Measurements from ENCODE around the gene DGUOK.
"Not testable (repeated sequence)": the region's sequence is repeated elsewhere in the genome, so short reads cannot be mapped to it uniquely, and the experiment has no call there.

DGUOK gene

GRCh38 chr2:73894475-73894850 lies 32.2 kb upstream of the DGUOK start:
- peaks cover 43% of the 10 kb centered on the region for H3K4me1 Mint-ChIP-seq
- no peak for DNase-seq
- H3K4me3 Mint-ChIP-seq: no peak overlapping the region
- no peaks in the 10 kb centered on the region for H3K36me3 Mint-ChIP-seq
- peaks cover 12% of the 10 kb centered on the region for H3K27me3 Mint-ChIP-seq
- H3K9me3 Mint-ChIP-seq: no peaks in the 10 kb centered on the region
- H3K27ac Mint-ChIP-seq: no peak overlapping the region
- CTCF ChIA-PET: interaction anchor here (0.6 to 0.8 kb wide), 3 partner anchors 60 to 253 kb away, joined by 3 read pairs; partner anchors contain the start of gene BOLA3

GRCh38 chr2:73894877-73895276 lies 31.8 kb upstream of the DGUOK start:
- H3K27ac Mint-ChIP-seq: no peak overlapping the region
- no peak overlapping the region for H3K4me3 Mint-ChIP-seq
- DNase-seq: no peak
- CTCF ChIA-PET: interaction anchor here (0.8 kb wide), 1 partner anchor 253 kb away, joined by 3 read pairs; the partner anchor contains the start of gene BOLA3
- H3K36me3 Mint-ChIP-seq: no peaks in the 10 kb centered on the region
- peaks cover 43% of the 10 kb centered on the region for H3K4me1 Mint-ChIP-seq
- peaks cover 13% of the 10 kb centered on the region for H3K27me3 Mint-ChIP-seq
- no peaks in the 10 kb centered on the region for H3K9me3 Mint-ChIP-seq

GRCh38 chr2:73895473-73895872 lies 31.2 kb upstream of the DGUOK start:
- Mint-ChIP-seq H3K4me1 (peaks cover 43% of the 10 kb centered on the region), H3K4me3 (no peak overlapping the region), H3K9me3 (no peaks in the 10 kb centered on the region), H3K36me3 (no peaks in the 10 kb centered on the region), H3K27me3 (peaks cover 13% of the 10 kb centered on the region), H3K27ac (no peak overlapping the region)
- CTCF ChIA-PET: interaction anchor here (0.8 kb wide), 1 partner anchor 252 kb away, joined by 3 read pairs; the partner anchor contains the start of gene BOLA3
- no peak for DNase-seq

- Mint-ChIP-seq H3K9me3 (no peaks in the 10 kb centered on the region), H3K36me3 (no peaks in the 10 kb centered on the region), H3K27ac (peak overlapping the region; percentile 88), H3K4me1 (peaks cover 44% of the 10 kb centered on the region), H3K4me3 (peak overlapping the region; percentile 7), H3K27me3 (peaks cover 16% of the 10 kb centered on the region)
- peak; percentile 66 for DNase-seq
- CTCF ChIA-PET: interaction anchor here (1.0 to 1.8 kb wide), 7 partner anchors 11 to 91 kb away, joined by 3 to 4 read pairs (median 3); partner anchors contain the start of gene STAMBP
These were observed 30.1 kb upstream of the DGUOK start for GRCh38 chr2:73896362-73897239.

- peak overlapping the region; percentile 88 for H3K27ac Mint-ChIP-seq
- H3K27me3 Mint-ChIP-seq: peaks cover 19% of the 10 kb centered on the region
- no peak for DNase-seq
- no peaks in the 10 kb centered on the region for H3K36me3 Mint-ChIP-seq
- no peaks in the 10 kb centered on the region for H3K9me3 Mint-ChIP-seq
- peaks cover 50% of the 10 kb centered on the region for H3K4me1 Mint-ChIP-seq
- H3K4me3 Mint-ChIP-seq: no peak overlapping the region
- CTCF ChIA-PET: interaction anchor here (1.0 to 1.8 kb wide), 7 partner anchors 11 to 90 kb away, joined by 3 to 4 read pairs (median 3); partner anchors contain the start of gene STAMBP
These were observed 29.5 kb upstream of the DGUOK start for GRCh38 chr2:73897240-73897583.

GRCh38 chr2:73897934-73898333 lies 28.7 kb upstream of the DGUOK start:
- Mint-ChIP-seq H3K36me3 (no peaks in the 10 kb centered on the region), H3K9me3 (no peaks in the 10 kb centered on the region), H3K4me1 (peaks cover 54% of the 10 kb centered on the region), H3K27ac (no peak overlapping the region), H3K27me3 (peaks cover 24% of the 10 kb centered on the region), H3K4me3 (no peak overlapping the region)
- no peak for DNase-seq
- CTCF ChIA-PET: no interaction called here

- H3K4me1 Mint-ChIP-seq: peaks cover 40% of the 10 kb centered on the region
- H3K27ac Mint-ChIP-seq: no peak overlapping the region
- CTCF ChIA-PET: interaction anchor here (1.3 kb wide), 1 partner anchor 8 kb away, joined by 7 read pairs; no protein-coding TSS in a partner anchor
- H3K4me3 Mint-ChIP-seq: no peak overlapping the region
- no peaks in the 10 kb centered on the region for H3K9me3 Mint-ChIP-seq
- DNase-seq: no peak
- H3K36me3 Mint-ChIP-seq: no peaks in the 10 kb centered on the region
- peaks cover 28% of the 10 kb centered on the region for H3K27me3 Mint-ChIP-seq
These were observed 26.8 kb upstream of the DGUOK start for GRCh38 chr2:73899801-73900336.

- no peaks in the 10 kb centered on the region for H3K36me3 Mint-ChIP-seq
- CTCF ChIA-PET: no interaction called here
- no peak for DNase-seq
- H3K9me3 Mint-ChIP-seq: no peaks in the 10 kb centered on the region
- peaks cover 28% of the 10 kb centered on the region for H3K27me3 Mint-ChIP-seq
- H3K27ac Mint-ChIP-seq: no peak overlapping the region
- peaks cover 29% of the 10 kb centered on the region for H3K4me1 Mint-ChIP-seq
- H3K4me3 Mint-ChIP-seq: no peak overlapping the region
These were observed 25.5 kb upstream of the DGUOK start for GRCh38 chr2:73901143-73901542.

- H3K9me3 Mint-ChIP-seq: no peaks in the 10 kb centered on the region
- H3K4me1 Mint-ChIP-seq: peaks cover 18% of the 10 kb centered on the region
- CTCF ChIA-PET: interaction anchor here (1.9 kb wide), 1 partner anchor 76 kb away, joined by 5 read pairs; no protein-coding TSS in a partner anchor
- peaks cover 23% of the 10 kb centered on the region for H3K27me3 Mint-ChIP-seq
- H3K27ac Mint-ChIP-seq: no peak overlapping the region
- no peak overlapping the region for H3K4me3 Mint-ChIP-seq
- H3K36me3 Mint-ChIP-seq: no peaks in the 10 kb centered on the region
- no peak for DNase-seq
These were observed 24.4 kb upstream of the DGUOK start for GRCh38 chr2:73902284-73902683.

GRCh38 chr2:73903313-73903712 lies 23.4 kb upstream of the DGUOK start:
- H3K36me3 Mint-ChIP-seq: no peaks in the 10 kb centered on the region
- peaks cover 22% of the 10 kb centered on the region for H3K27me3 Mint-ChIP-seq
- H3K4me1 Mint-ChIP-seq: peaks cover 11% of the 10 kb centered on the region
- DNase-seq: no peak
- H3K4me3 Mint-ChIP-seq: no peak overlapping the region
- no peak overlapping the region for H3K27ac Mint-ChIP-seq
- CTCF ChIA-PET: interaction anchor here (1.9 kb wide), 1 partner anchor 77 kb away, joined by 5 read pairs; no protein-coding TSS in a partner anchor
- H3K9me3 Mint-ChIP-seq: no peaks in the 10 kb centered on the region

GRCh38 chr2:73903949-73904613 lies 22.6 kb upstream of the DGUOK start:
- CTCF ChIA-PET: interaction anchor here (1.9 kb wide), 1 partner anchor 77 kb away, joined by 5 read pairs; no protein-coding TSS in a partner anchor
- H3K9me3 Mint-ChIP-seq: not testable (repeated sequence)
- peaks cover 22% of the 10 kb centered on the region for H3K27me3 Mint-ChIP-seq

GRCh38 chr2:73904952-73905351 lies 21.7 kb upstream of the DGUOK start:
- no peaks in the 10 kb centered on the region for H3K36me3 Mint-ChIP-seq
- no peak for DNase-seq
- H3K27ac Mint-ChIP-seq: no peak overlapping the region
- CTCF ChIA-PET: no interaction called here
- no peaks in the 10 kb centered on the region for H3K9me3 Mint-ChIP-seq
- peaks cover 11% of the 10 kb centered on the region for H3K4me1 Mint-ChIP-seq
- H3K4me3 Mint-ChIP-seq: no peak overlapping the region
- peaks cover 20% of the 10 kb centered on the region for H3K27me3 Mint-ChIP-seq

More at GRCh38 chr2:73903949-73904613, 22.6 kb upstream of the DGUOK start:
- H3K27ac Mint-ChIP-seq, H3K36me3 Mint-ChIP-seq, DNase-seq, H3K4me3 Mint-ChIP-seq: not testable (repeated sequence)
- H3K4me1 Mint-ChIP-seq: peaks cover 11% of the 10 kb centered on the region

GRCh38 chr2:73906847-73907505 lies 19.7 kb upstream of the DGUOK start:
- H3K9me3 Mint-ChIP-seq: no peaks in the 10 kb centered on the region
- H3K27me3 Mint-ChIP-seq: peaks cover 11% of the 10 kb centered on the region
- H3K36me3 Mint-ChIP-seq: no peaks in the 10 kb centered on the region
- DNase-seq: no peak
- H3K4me3 Mint-ChIP-seq: no peak overlapping the region
- CTCF ChIA-PET: interaction anchor here (0.6 to 4.2 kb wide), 9 partner anchors 7 to 428 kb away, joined by 3 to 37 read pairs (median 12); partner anchors contain the start of genes BOLA3 and STAMBP
- H3K27ac Mint-ChIP-seq: no peak overlapping the region
- peaks cover 6% of the 10 kb centered on the region for H3K4me1 Mint-ChIP-seq

All from activated naive CD4-positive, alpha-beta T cell treated with anti-CD3 and anti-CD28 coated beads, Interleukin-2, amount 10 ng/mL, durations not matched to agents 7 days and 5 days (primary cell).